Inflammatory macrophage treated with lipopolysaccharide for 1 hour (primary cell): ENCODE results near the gene SRBD1.
A peak's percentile ranks its signal among the peaks of the same experiment; 100 is the strongest.

Experiments used
- DNase-seq, 2 donors: peaks; one replicate each; pipeline ENCODE4 v3.0.0-alpha.2; 2020 to 2022

The SRBD1 gene

DNA sequence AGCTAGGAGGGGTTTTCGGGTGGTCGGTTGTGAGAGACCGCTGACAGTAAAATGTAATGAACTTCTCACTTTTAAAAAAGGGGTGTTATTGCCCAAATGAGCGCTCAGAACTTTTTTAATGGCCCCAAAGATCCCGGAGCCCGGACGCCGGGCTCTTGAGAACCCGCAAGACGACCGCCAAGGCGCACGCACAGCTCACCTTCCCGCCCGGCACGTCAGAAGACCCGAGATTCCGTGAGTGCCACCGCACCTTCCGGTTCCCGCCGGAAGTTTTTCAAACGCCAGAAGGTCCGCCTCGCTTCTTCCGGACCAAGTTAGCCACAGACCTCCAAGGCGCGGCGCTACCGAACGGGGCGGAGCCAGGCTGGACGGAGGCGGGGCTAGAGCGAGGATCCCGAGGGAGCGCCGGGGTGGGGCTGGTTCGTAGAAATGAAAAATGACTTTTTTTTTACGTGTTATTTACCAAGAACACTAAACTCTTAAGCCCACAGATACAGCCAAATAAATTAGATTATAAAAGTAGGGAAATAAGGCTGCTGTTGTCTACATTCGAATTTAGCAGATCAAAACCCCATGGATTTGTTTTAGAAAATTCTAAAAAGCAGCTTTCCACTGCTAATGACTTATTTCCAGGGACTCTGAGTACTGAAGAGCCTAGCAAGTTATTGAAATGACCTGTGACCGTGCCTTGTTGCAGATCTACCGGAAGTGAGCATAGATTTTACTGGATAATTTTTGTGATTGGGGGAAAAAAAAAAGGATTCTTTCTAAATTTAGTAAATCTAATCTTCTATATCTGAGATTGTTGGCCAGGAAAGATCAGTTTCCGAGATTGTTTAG lies at the start of gene SRBD1:
Gene SRBD1, minus strand, starts transcription at position 248 of the 840 bp plus-strand sequence. CDS start 5,826 bp downstream, outside the sequence.
- peak; percentile 93 to 98 for DNase-seq

DNA sequence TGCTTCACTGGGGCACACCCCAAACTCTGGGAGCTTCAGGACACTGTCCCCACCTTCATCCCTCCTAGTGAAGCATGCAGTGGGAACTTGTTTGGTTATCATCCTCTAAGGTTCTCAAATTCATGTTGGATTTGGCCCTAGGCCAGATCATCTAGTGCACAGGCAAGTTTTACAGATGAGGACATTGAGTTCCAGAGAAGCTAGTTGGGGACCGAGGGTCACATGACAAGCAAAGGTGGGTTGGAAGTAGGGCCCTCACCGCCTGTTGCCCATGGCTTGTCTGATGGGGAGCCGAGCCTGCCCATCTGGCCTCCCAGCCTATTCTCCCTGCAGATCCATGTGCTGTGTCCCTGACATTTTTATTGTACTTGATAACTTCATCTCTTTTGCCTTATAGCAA lies 43.2 kb upstream of the SRBD1 start:
- DNase-seq: no peak

DNA sequence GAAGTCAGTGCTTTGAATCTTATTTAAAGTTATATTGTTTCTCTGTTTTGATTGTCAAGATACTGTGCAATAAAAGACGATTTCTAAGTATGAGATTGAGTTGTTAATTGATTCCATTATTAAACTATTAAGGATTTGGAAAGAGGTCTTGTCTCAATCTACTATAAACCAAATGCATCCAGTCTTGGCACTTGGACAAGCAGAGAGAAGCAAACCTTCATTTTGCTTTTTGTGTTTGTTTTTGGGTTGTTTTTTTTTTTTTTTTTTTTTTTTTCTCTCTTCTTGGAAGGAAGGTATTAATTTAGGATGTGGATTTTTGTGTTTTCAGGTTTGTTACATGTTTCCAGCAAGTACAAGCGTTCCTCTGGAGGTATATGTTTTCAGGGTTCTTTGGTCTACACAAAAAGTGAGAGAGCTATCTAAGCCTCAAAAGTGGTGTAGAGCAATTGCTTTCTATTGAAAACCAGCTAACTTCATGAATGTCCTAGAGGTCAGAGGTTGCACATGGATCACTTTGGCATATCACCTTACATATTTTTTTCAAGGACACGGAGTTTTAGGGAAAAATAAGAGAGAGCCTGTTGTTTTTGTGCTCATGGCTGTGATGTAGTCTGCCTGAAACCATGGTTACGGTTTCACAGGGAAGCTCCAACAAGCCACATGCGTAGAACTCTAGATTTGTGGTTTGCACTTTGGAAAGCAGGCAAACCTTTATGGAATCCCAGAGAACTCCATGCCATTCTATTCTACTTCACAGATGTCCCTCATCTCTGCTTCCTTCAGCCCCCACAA lies 42.3 kb upstream of the SRBD1 start:
- no peak for DNase-seq

- DNase-seq: peak; percentile 49 to 58
Measured at GRCh38 chr2:45652090-45653031, 41.3 kb upstream of the SRBD1 start.

- DNase-seq: peak in 1 of 2 donors; percentile 16
Measured at GRCh38 chr2:45651415-45652089, 40.5 kb upstream of the SRBD1 start, which contains the start of gene PRKCE. TSS of gene PRKCE (plus strand) at chr2:45651675.

DNA sequence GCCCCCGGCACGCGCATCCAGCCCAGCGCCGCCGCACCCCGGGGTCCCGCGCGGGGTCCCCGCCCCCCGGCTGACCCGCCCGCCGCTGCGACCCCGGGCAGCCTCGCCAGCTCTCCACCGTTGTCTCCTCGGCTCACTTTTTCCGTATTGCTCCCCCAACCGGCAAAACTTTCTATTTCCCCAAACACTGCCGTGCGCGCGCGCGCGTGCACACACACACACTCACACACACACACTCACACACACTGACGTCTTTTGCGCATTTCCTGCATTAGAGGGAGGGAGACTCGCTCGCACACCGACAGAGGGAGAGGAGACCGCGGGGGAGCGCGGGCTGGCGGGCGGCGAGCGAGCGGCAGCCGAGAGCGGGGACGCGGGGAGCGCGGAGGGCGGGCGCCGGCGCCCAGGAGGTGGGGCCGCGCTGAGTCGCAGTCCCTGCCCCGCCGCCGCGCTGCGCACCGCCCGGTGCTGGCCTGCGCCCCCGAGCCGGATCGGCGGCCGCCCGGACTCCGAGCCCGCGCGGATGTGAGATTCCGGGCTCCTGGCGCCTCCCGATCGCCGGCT lies 39.9 kb upstream of the SRBD1 start:
- DNase-seq: peak; percentile 88 to 95

DNA sequence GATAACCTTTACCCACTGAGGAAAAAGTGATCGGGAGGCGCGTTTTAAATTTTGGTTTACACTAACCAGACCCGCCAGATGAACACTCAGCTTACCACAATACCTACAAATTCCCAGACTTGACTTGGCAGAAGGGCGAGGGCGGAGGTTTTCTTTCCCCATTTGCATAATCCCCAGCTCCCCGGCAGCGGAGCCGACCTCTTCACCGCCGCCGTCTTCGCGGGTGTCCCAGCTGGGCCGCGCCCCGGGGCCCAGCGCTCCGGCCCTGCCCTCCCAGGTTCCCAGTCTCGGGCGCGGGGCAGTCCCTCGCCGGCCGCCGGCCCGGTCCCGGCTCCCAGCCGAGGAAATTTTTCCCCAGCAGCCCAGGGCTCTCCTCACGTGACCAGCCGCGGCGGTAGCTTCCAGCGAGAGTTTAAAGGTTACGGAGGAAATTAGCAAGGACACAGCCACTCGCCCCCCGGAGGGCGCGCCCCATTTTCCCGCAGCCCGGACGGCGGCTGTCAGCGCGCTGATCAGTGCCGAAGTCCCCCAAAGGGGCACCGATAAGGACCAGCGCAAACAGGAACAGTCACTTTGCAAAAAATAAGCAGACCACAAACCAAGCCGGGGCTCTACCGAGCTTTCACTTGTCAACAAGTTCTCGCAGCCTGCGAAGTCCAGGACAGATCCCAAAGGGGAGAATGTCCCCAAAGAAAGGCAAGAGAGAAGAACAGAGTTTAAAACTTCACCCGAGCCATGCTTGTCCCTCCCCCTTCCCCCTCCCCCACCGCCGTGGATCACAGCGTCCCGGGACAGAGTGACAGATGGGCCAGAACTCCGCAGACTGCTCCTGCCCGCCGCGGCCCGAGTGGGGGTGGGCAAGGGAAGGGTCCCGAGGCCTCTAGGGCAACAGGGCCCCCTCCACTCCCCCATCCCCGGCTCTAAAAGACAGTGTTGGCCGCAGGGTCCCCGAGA lies 39.1 kb upstream of the SRBD1 start:
- DNase-seq: peak; percentile 67 to 78

DNA sequence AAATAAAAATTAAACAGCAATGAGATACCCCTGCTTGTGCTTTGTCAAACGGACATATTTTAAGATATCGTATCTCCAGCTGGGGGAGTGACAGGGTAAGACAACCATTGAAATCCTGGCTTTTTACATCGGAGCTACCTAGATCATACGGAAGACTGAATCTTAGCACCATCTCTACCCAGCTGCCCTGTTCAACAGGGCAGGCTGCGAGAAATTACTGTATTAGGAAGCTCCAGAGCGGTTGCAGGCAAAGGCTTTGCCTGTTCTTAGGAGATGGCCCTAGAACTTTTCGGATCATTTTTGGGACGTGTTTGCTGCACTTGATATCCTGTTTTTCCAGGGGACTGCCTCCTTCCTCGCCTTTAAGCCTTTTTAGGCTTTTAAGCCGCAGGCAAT lies 38.4 kb upstream of the SRBD1 start:
- DNase-seq: peak in 1 of 2 donors; percentile 6

GRCh38 chr2:45648636-45649035 lies 37.6 kb upstream of the SRBD1 start:
- DNase-seq: no peak

- DNase-seq: no peak
Measured at GRCh38 chr2:45647986-45648520, 37.0 kb upstream of the SRBD1 start.

DNA sequence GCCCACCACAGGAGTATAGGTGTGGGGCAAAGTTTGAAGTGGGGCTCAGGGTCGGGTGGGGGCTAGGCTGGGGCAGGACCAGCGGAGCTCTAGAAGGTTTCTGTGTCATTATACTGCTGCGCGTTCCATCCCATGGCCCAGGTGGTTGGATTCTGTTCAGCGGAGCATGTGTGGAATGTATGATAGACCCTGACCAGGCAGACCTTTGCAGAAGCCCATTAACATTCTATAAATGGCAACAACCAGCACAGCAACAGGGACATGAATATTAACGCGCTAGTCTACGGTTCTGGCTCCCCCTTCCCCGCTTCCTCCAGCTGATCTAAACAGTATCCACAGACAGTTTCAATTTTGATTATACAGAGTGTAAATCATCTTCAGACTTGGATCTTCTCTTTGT lies 36.3 kb upstream of the SRBD1 start:
- no peak for DNase-seq

DNA sequence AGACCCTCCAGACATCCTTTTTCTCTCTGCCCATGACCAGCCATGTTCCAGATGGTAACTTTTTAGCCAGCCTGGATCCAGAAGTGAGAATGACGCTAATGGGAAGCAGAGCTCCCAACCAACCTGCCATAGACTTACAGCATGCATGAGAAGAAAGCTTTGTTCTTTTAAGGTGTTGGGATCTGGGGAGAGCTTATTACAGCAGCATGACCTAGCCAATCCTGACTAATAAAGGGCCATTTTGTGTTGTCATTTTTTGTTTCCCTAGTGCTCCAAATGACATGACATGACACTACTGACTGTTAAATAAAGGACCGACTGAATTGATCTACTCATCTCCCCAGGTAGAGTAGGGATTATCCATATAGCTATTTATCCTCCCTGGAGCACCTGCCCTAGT lies 35.2 kb upstream of the SRBD1 start:
- DNase-seq: no peak

- DNase-seq: peak; percentile 54 to 86
Measured at GRCh38 chr2:45643543-45644542, 32.8 kb upstream of the SRBD1 start.

DNA sequence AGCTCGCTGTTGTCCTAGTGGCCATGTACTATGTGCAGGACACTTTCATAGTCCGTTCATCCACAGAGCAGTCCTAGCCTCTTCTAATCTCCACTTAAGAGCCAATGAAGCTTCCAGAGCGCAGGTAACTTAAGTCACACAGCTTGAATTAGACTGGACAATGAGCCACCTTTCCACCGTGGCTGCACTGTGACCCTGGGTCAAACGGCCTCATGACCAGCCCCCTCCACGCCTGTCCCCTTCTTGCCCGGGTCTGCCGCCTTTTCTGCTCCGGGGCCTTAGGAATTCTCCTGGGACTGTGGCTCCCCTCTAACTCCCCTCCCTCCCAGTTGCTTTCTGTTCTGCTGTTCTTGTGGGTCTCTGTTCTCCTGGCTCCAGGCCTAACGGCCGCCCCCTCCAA lies 32.0 kb upstream of the SRBD1 start:
- no peak for DNase-seq

DNA sequence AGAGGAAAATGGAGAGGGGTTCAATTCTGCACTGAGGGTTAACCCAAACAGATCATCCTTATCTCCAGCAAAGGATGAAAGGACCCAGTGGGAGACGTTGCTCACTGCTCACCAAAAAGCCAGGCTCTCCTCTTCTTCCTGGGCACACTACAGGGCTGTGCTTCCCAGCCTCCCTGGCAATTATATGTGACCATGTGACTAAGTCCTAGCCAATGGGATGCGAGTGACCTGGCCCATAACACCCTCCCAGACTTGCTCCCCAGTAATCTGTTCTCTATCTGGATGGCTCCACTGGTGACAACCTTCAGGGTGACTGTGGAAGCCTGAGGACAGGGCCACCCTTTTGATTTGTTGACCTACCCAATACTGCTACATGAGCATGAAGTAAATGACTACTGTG lies 29.5 kb upstream of the SRBD1 start:
- no peak for DNase-seq

DNA sequence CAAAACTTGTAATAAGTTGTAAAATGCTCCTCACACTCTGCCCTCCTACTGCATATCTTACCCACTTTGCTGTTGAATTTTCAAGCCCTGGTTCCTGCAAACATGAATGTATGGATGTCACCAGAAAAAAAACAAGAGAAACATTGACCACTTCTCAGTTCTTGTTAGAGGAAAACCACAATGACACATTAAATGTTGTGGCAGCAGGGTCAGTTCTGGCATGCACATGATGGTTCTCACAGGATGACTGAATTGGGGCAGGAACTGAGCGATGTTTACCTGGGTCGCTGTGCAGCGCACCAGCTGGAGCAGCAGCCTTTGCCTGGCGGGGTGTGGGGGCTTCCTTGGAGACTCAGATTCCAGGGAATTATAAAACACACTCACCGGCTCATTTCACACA lies 26.4 kb upstream of the SRBD1 start:
- DNase-seq: peak; percentile 54 to 58

- DNase-seq: no peak
Measured at GRCh38 chr2:45636008-45636407, 24.9 kb upstream of the SRBD1 start.

GRCh38 chr2:45634223-45634622 lies 23.2 kb upstream of the SRBD1 start:
- DNase-seq: no peak

DNA sequence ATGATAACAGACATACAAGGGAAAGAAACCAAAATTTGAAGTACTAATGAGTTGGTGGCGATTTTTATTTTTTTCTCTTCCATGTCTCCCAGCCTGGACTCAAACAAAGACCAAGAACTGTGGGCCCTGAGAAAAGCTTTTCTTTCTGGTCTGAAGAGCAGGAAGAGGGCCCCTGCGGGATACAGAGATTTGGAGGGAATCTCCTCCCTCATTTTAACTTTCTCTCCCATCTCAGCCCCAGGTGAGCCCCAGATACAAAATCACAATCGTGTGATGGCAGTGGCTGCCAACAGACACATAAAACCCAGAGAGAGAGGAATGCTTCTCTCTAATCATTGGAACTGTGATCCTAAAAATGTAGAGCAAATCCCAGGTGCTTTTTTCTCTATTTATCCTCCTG lies 20.9 kb upstream of the SRBD1 start:
- no peak for DNase-seq
